GM12864 (cell line): ENCODE data around the gene EIF4G3.
"Not testable (repeated sequence)": the region's sequence is repeated elsewhere in the genome, so short reads cannot be mapped to it uniquely, and the experiment has no call there.

Experiments used
- DNase-seq: peaks from one replicate; pipeline ENCODE4 v3.0.0-alpha.2; 2011; ENCODE audit warnings: low read depth
- H3K4me3 ChIP-seq: 2 replicates; pipeline ENCODE4 v1.5.1; 2011; ENCODE audit warnings: mild to moderate bottlenecking, low read depth, low read length, control low read depth
- TF ChIP-seq, protein P1 (sequence below): IDR thresholded peaks from 2 replicates; pipeline ENCODE4 v1.5.1; 2011; ENCODE audit warnings: low read depth, mild to moderate bottlenecking, moderate library complexity, low read length, control low read depth, inconsistent platforms; ENCODE audit errors: missing control alignments

The EIF4G3 gene

GRCh38 chr1:20814534-20814871 is 362.2 kb downstream of the EIF4G3 start:
- DNase-seq, result no peak
- no peak overlapping the region for H3K4me3 ChIP-seq

GRCh38 chr1:20811916-20812315 is 364.8 kb downstream of the EIF4G3 start:
- H3K4me3 ChIP-seq, result no peak overlapping the region
- no peak for DNase-seq
- TF ChIP-seq, protein P1, sequence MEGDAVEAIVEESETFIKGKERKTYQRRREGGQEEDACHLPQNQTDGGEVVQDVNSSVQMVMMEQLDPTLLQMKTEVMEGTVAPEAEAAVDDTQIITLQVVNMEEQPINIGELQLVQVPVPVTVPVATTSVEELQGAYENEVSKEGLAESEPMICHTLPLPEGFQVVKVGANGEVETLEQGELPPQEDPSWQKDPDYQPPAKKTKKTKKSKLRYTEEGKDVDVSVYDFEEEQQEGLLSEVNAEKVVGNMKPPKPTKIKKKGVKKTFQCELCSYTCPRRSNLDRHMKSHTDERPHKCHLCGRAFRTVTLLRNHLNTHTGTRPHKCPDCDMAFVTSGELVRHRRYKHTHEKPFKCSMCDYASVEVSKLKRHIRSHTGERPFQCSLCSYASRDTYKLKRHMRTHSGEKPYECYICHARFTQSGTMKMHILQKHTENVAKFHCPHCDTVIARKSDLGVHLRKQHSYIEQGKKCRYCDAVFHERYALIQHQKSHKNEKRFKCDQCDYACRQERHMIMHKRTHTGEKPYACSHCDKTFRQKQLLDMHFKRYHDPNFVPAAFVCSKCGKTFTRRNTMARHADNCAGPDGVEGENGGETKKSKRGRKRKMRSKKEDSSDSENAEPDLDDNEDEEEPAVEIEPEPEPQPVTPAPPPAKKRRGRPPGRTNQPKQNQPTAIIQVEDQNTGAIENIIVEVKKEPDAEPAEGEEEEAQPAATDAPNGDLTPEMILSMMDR, result no peak

More at GRCh38 chr1:20814534-20814871, 362.2 kb downstream of the EIF4G3 start:
- TF ChIP-seq, protein P1, result no peak

GRCh38 chr1:20793236-20793635 is 383.5 kb downstream of the EIF4G3 start:
- no peak for DNase-seq
- H3K4me3 ChIP-seq, result no peak overlapping the region
- TF ChIP-seq, protein P1, result no peak

DNA sequence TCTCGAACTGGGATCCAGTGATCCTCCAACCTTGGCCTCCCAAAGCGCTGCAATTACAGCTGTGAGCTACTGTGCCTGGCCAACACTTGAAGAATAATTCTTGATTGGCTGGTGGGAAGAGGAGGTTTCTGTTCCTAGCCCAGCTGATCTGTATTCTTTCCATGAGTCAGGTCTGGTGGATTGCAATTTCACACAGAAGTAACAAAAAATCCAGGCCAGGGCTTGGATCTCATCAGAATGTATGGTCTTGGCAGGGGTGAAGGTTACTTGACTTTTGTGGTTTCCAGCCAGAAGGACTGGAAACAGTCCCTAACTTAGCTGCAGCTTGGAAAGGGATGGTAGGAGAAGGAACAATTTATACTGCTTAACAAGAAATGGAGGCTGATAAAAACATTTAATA is 384.5 kb downstream of the EIF4G3 start:
- DNase-seq, result no peak
- H3K4me3 ChIP-seq, result no peak overlapping the region
- TF ChIP-seq, protein P1, result no peak

DNA sequence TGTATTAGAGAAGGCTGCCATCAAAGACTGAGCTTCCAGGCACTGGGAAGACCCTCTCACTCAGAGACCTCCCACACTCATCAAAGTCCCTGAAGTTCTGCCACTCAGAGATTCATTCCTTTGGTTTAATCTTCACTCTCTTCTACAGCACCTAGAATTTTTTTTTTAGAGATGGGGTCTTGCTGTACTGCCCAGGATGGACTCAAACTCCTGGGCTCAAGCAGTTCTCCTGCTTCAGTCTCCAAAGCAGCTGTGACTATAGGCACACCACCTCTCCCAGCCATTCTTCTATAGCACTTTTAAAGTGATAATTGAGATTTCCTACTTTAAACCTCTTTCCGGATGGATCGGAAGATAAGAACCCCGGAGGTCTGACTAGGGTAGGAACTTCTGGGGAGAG is 385.9 kb downstream of the EIF4G3 start:
- H3K4me3 ChIP-seq, result no peak overlapping the region
- TF ChIP-seq, protein P1, result no peak
- DNase-seq, result no peak

DNA sequence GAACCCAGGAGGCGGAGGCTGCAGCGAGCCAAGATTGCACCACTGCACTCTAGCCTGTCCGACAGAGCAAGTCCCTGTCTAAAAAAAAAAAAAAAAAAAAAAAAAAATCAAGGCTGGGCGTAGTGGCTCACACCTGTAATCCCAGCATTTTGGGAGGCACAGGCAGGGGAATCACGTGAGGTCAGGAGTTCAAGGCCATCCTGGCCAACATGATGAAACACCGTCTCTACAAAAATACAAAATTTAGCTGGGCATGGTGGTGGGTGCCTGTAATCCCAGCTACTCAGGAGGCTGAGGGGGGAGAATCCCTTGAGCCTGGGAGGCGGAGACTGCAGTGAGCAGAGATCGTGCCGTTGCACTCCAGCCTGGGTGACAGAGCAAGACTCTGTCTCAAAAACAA is 387.1 kb downstream of the EIF4G3 start:
- not testable (repeated sequence) for DNase-seq, H3K4me3 ChIP-seq

DNA sequence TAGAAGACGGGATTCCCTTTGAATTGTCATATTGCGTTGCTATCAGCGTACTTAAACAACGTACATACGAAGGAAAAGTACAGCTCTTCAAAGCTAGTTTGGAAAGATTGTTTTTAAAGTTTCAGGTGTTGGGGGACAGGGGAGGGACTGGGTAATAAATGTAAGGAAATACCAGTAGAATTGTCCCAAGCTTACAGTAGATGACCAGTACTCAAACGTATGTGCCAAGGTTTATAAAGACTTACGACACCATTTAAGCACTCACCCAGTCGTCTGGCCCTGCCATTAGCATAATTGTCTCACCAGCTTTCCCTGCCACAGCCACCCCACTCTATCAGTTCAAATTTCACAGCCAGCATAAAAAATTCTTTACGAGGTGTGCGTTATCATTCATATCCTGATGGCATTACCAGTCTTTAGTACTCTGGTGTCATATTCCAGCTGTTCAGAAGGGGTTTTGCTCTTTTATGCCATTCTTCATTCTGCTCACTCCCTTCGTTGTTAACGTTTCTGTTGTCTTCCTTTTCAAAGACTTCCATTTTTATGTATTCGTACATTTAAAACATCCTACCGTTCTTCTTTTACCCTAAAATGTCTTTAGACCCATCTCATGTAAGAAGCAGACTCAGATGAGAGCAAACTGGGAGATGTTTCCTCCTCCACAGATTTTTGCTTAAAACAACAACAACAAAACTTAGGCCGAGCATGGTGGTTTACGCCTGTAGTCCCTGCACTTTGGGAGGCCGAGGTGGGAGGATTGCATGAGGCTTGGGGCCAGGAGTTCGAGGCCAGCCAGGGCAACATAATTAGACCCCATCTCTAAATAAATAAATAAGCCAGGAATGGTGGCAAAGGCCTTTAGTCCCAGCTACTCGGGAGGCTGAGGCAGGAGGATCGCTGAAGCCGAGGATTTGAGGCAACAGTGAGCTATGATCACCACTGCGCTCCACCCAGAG is 388.6 kb downstream of the EIF4G3 start:
- peak overlapping the region; percentile 78 for H3K4me3 ChIP-seq
- no peak for DNase-seq
- TF ChIP-seq, protein P1, result no peak
